ENCODE results near the gene SLC51A. TPM values are rescaled to one million over a fixed set of nuclear protein-coding genes. Genes with fewer than 3 reads are reported as not detected.
"Not testable (repeated sequence)": the region's sequence is repeated elsewhere in the genome, so short reads cannot be mapped to it uniquely, and the experiment has no call there.

The SLC51A gene
- total and polyA plus RNA-seq, 2 of the 8 experiments (the other 6 are each of a cell fraction or from before 2014, with no cell fraction given), result 6.3 to 9.8 TPM

- H3K4me2 ChIP-seq (ENCODE audit: insufficient read depth in 1 of 2, low read depth in 2 of 2, low read length in 2 of 2); H3K9me3 ChIP-seq (ENCODE audit: insufficient read depth in 2 of 2, low read depth in 1 of 2, low read length in 1 of 2); H4K91ac ChIP-seq (replicated peaks; ENCODE audit: insufficient read length, low read length); H2BK20ac ChIP-seq (ENCODE audit: low read length); H3K14ac ChIP-seq (ENCODE audit: insufficient read length); H2AFZ ChIP-seq (ENCODE audit: low read length); H3K79me1 ChIP-seq (ENCODE audit: low read depth, low read length); H3K18ac ChIP-seq (ENCODE audit: extremely low read depth, low read length); H2BK15ac ChIP-seq (ENCODE audit: low read length); H3K9ac ChIP-seq (replicated peaks in 1 of 4; ENCODE audit: extremely low read depth in 1 of 4, low read depth in 3 of 4, low read length in 3 of 4); H4K20me1 ChIP-seq (replicated peaks in 1 of 2; ENCODE audit: control insufficient read depth in 1 of 2, insufficient read depth in 2 of 2, low read length in 2 of 2); H3K4me3 ChIP-seq (ENCODE audit: extremely low read depth in 1 of 4, insufficient read depth in 2 of 4, low read depth in 3 of 4, low read length in 4 of 4); H3K56ac ChIP-seq (replicated peaks; ENCODE audit: insufficient read length, low read depth, low read length); H4K8ac ChIP-seq (ENCODE audit: extremely low read depth, insufficient read depth, low read length); H3K36me3 ChIP-seq (ENCODE audit: control insufficient read depth in 2 of 4, insufficient read depth in 4 of 4, low read length in 3 of 4); H3K27me3 ChIP-seq (replicated peaks in 1 of 4; ENCODE audit: control insufficient read depth in 3 of 4, extremely low read depth in 1 of 4, insufficient read depth in 3 of 4, low read length in 3 of 4); H2BK12ac ChIP-seq (ENCODE audit: low read depth, low read length); H2BK5ac ChIP-seq (ENCODE audit: low read depth, low read length); H2BK120ac ChIP-seq (replicated peaks; ENCODE audit: low read depth, low read length); FAIRE-seq; H3K4ac ChIP-seq (replicated peaks; ENCODE audit: insufficient read length, low read depth, low read length); H3K27ac ChIP-seq (ENCODE audit: low read depth, low read length); H2AK5ac ChIP-seq (ENCODE audit: low read depth, low read length); H3K23me2 ChIP-seq (ENCODE audit: low read depth, low read length); H3K79me2 ChIP-seq (ENCODE audit: control insufficient read depth in 1 of 2, insufficient read depth in 2 of 2, low read length in 2 of 2); POLR2A ChIA-PET (ENCODE audit: partially characterized antibody); DNase-seq (ENCODE audit: low read depth in 1 of 2, low spot score in 2 of 2); H4K5ac ChIP-seq (ENCODE audit: insufficient read length, low read depth, low read length); H3K23ac ChIP-seq (ENCODE audit: insufficient read length): not testable (repeated sequence)
- peaks cover 4 to 20% (median 15%) of the 10 kb centered on the region in 4 experiments for H3K4me1 ChIP-seq (replicated peaks in 1 of 4; ENCODE audit: control insufficient read depth in 3 of 4, insufficient read depth in 4 of 4, low read length in 3 of 4)
- CTCF ChIA-PET (ENCODE audit: partially characterized antibody), result interaction anchor here (1.4 to 1.5 kb wide), 2 partner anchors 15 to 110 kb away, joined by 3 to 6 read pairs; no protein-coding TSS in a partner anchor
- WGBS, 2 experiments (ENCODE audit: extremely low coverage in 1 of 2, insufficient coverage in 1 of 2, insufficient read length in 1 of 2, insufficient replicate concordance in 2 of 2, low coverage in 1 of 2, low lambda C conversion rate in 2 of 2, missing lambda C conversion rate in 1 of 2), result 87% methylated on average over 4 of the region's 4 CpGs; no CpG with 5 or more reads in 1 of the 2 experiments
Measured at GRCh38 chr3:196184169-196184432, 32.2 kb upstream of the SLC51A start.
